K562 treated with DMSO at 1 percent for 24 hours (cell line): ENCODE results near the gene SSB. TPM values are rescaled to one million over a fixed set of nuclear protein-coding genes. Genes with fewer than 3 reads are reported as not detected.

Experiments used
- total RNA-seq: library from RNA; unstranded; fragments of 300-600 nt; gene quantifications from 2 replicates; pipeline ENCODE4 v1.2.3, GENCODE V29; 2022; ENCODE audit warnings: low read depth; ENCODE audit not compliant: insufficient read depth

Gene SSB
- 138 and 161 TPM in 2 replicates for total RNA-seq

GRCh38 chr2:169798718-169799592 is at the start of gene SSB:
Gene SSB (plus strand): TSS chr2:169798871. CDS start chr2:169800961, 2,090 bp downstream.

GRCh38 chr2:169824373-169825333 is 26.0 kb downstream of the SSB start, which contains the start of gene METTL5:
Gene METTL5 (minus strand): TSS chr2:169824905. CDS start chr2:169824597, 308 bp downstream.

GRCh38 chr2:169827272-169828140 is 28.8 kb downstream of the SSB start, which contains the start of gene UBR3:
Gene UBR3 (plus strand): TSS chr2:169827454. CDS start chr2:169827508, 54 bp downstream.

Other genes starting within 250 kb of the SSB start
- 34.4 and 34.6 TPM in 2 replicates for gene FASTKD1, start 225.0 kb upstream of the SSB start, total RNA-seq
- 38.6 and 47.3 TPM in 2 replicates for gene PPIG, start 214.5 kb upstream of the SSB start, total RNA-seq
- 2.7 and 3.2 TPM in 2 replicates for gene CFAP210, start 104.5 kb upstream of the SSB start, total RNA-seq
- gene PHOSPHO2, start 104.4 kb upstream of the SSB start, total RNA-seq = 9.7 and 12.6 TPM in 2 replicates
- gene KLHL23, start 65.0 kb upstream of the SSB start, total RNA-seq = 12.1 and 12.5 TPM in 2 replicates
- gene METTL5, start 26.0 kb downstream of the SSB start, total RNA-seq = 87.3 and 96.5 TPM in 2 replicates
- gene UBR3, start 28.6 kb downstream of the SSB start, total RNA-seq = 17.7 and 23.5 TPM in 2 replicates